Mesenchymal stem cell (in vitro differentiated cells and primary cell): ENCODE data around the gene ADAM22.

ENCODE experiments used
- DNase-seq: peaks from one replicate; pipeline ENCODE4 v3.0.0-alpha.2; 2013
- H2AFZ ChIP-seq: one replicate; pipeline ENCODE4 v1.6.1; 2013; ENCODE audit warnings: low read depth, mild to moderate bottlenecking, control low read depth, inconsistent platforms, low read length, moderate library complexity
- H2AK5ac ChIP-seq: 2 replicates; pipeline ENCODE4 v1.6.1; 2013; ENCODE audit warnings: low read length, moderate library complexity, mild to moderate bottlenecking, inconsistent platforms; ENCODE audit not compliant: severe bottlenecking
- H2BK120ac ChIP-seq: one replicate; pipeline ENCODE4 v1.6.1; 2013; ENCODE audit warnings: low read depth, mild to moderate bottlenecking, inconsistent platforms, low read length, moderate library complexity
- H2BK12ac ChIP-seq, 2 experiments: one replicate each; pipeline ENCODE4 v1.6.1; 2013; ENCODE audit warnings: inconsistent platforms in 2 of 2, low read length in 2 of 2, mild to moderate bottlenecking in 2 of 2, moderate library complexity in 2 of 2, control low read depth in 1 of 2
- H2BK15ac ChIP-seq: one replicate; pipeline ENCODE4 v1.6.1; 2013; ENCODE audit warnings: mild to moderate bottlenecking, low read depth, inconsistent platforms; ENCODE audit not compliant: poor library complexity, severe bottlenecking
- H2BK5ac ChIP-seq: 2 replicates; pipeline ENCODE4 v1.6.1; 2013; ENCODE audit warnings: low read depth, mild to moderate bottlenecking, low read length, control low read depth, inconsistent platforms; ENCODE audit not compliant: poor library complexity, severe bottlenecking
- H3K14ac ChIP-seq, 2 experiments: one replicate each; pipeline ENCODE4 v1.6.1; 2013; ENCODE audit warnings: inconsistent platforms in 2 of 2, low read length in 2 of 2, control low read depth in 1 of 2, mild to moderate bottlenecking in 1 of 2, moderate library complexity in 1 of 2
- H3K18ac ChIP-seq, 2 experiments: one replicate each; pipeline ENCODE4 v1.6.1; 2013; ENCODE audit warnings: inconsistent platforms in 2 of 2, low read length in 2 of 2, control low read depth in 1 of 2, low read depth in 1 of 2, mild to moderate bottlenecking in 1 of 2
- H3K23ac ChIP-seq, 2 experiments: one replicate each; pipeline ENCODE4 v1.6.1; 2013; ENCODE audit warnings: inconsistent platforms in 2 of 2, low read length in 2 of 2, mild to moderate bottlenecking in 2 of 2, moderate library complexity in 2 of 2, control low read depth in 1 of 2
- H3K27ac ChIP-seq: 2 replicates; pipeline ENCODE4 v1.5.1; 2013; ENCODE audit warnings: mild to moderate bottlenecking, moderate library complexity, low read length, control low read depth, inconsistent platforms; ENCODE audit not compliant: poor library complexity, severe bottlenecking
- H3K27me3 ChIP-seq, 2 experiments: 2 replicates each; pipeline versions ENCODE4 v1.6.1 to v1.7.0; 2013; ENCODE audit warnings: low read length in 2 of 2, mild to moderate bottlenecking in 2 of 2, moderate library complexity in 2 of 2, control low read depth in 1 of 2, inconsistent platforms in 1 of 2; ENCODE audit not compliant: control insufficient read depth in 1 of 2, insufficient read depth in 1 of 2
- H3K36me3 ChIP-seq, 2 experiments: 2 replicates each; pipeline versions ENCODE4 v1.6.1 to v1.7.0; 2013; ENCODE audit warnings: low read length in 2 of 2, control low read depth in 1 of 2, inconsistent platforms in 1 of 2, low read depth in 1 of 2, mild to moderate bottlenecking in 1 of 2; ENCODE audit not compliant: insufficient read depth in 2 of 2, control insufficient read depth in 1 of 2
- H3K4ac ChIP-seq, 2 experiments: one replicate each; pipeline ENCODE4 v1.6.1; 2013; ENCODE audit warnings: inconsistent platforms in 2 of 2, low read length in 2 of 2, mild to moderate bottlenecking in 2 of 2, moderate library complexity in 2 of 2, control low read depth in 1 of 2, low read depth in 1 of 2
- H3K4me1 ChIP-seq: 2 replicates; pipeline ENCODE4 v1.6.1; 2013; ENCODE audit warnings: low read depth, low read length, control low read depth; ENCODE audit not compliant: control insufficient read depth, insufficient read depth
- H3K4me2 ChIP-seq: 2 replicates; pipeline ENCODE4 v1.6.1; 2013; ENCODE audit warnings: low read length, mild to moderate bottlenecking, inconsistent platforms; ENCODE audit not compliant: poor library complexity, severe bottlenecking
- H3K4me3 ChIP-seq, 2 experiments: 2 replicates each; pipeline versions ENCODE4 v1.5.1 to v1.7.0; 2013; ENCODE audit warnings: low read length in 2 of 2, mild to moderate bottlenecking in 2 of 2, control low read depth in 1 of 2, low read depth in 1 of 2; ENCODE audit not compliant: insufficient read depth in 1 of 2
- H3K79me1 ChIP-seq: replicated peaks from 2 replicates; pipeline ENCODE4 v1.6.1; 2013; ENCODE audit warnings: mild to moderate bottlenecking, control low read depth, low read length, inconsistent platforms; ENCODE audit not compliant: poor library complexity, severe bottlenecking
- H3K9ac ChIP-seq: 2 replicates; pipeline ENCODE4 v1.7.0; 2013; ENCODE audit warnings: mild to moderate bottlenecking, low read length, moderate library complexity
- H3K9me3 ChIP-seq: 2 replicates; pipeline ENCODE4 v1.7.0; 2013; ENCODE audit warnings: mild to moderate bottlenecking, low read length; ENCODE audit not compliant: control insufficient read depth
- H4K8ac ChIP-seq: one replicate; pipeline ENCODE4 v1.6.1; 2013; ENCODE audit warnings: inconsistent platforms, mild to moderate bottlenecking, low read length, moderate library complexity
- H4K91ac ChIP-seq: one replicate; pipeline ENCODE4 v1.6.1; 2013; ENCODE audit warnings: mild to moderate bottlenecking, low read length, inconsistent platforms
- whole genome bisulfite sequencing: methylation state at CpG from one replicate; pipeline ENCODE4 v1.1.7; 2013; ENCODE audit warnings: mixed read lengths; 5-methylcytosine and 5-hydroxymethylcytosine counted together

ADAM22 gene

DNA sequence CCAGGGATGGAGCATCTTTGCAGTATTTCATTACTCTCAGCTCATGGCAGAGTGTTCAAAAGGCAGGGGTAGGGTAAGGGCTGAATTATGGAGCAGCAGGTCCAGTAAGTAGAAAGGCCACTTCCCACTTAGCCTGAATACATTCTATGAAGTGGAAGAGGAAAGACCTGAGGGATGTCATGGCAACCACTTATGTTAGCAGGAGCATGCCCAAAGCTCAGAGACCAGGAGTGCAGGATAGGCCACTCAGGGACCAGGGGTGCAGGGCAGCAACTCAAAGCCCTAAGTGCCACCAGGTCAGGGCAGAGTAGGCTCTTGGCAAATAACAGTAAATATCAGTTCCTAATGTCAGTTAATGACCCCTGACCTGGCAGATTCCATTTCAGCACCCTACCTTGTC lies 282.2 kb downstream of the ADAM22 start:
- no peaks in the 10 kb centered on the region for H3K9me3 ChIP-seq
- no peak overlapping the region for H3K14ac ChIP-seq
- no peak overlapping the region for H3K4ac ChIP-seq
- H3K18ac ChIP-seq, result no peak overlapping the region
- no peak overlapping the region for H2BK15ac ChIP-seq
- no peak overlapping the region for H2BK5ac ChIP-seq
- H3K4me1 ChIP-seq, result peaks cover 2% of the 10 kb centered on the region
- H3K79me1 ChIP-seq, result peaks cover 30% of the 10 kb centered on the region
- no peak overlapping the region for H3K4me3 ChIP-seq
- no peak overlapping the region for H2BK120ac ChIP-seq
- H3K36me3 ChIP-seq, result peaks cover 16 to 60% of the 10 kb centered on the region in 2 experiments
- H2AK5ac ChIP-seq, result no peak overlapping the region
- no peak overlapping the region for H2BK12ac ChIP-seq
- DNase-seq, result no peak
- no peak overlapping the region for H2AFZ ChIP-seq
- no peak overlapping the region for H3K27ac ChIP-seq
- H3K27me3 ChIP-seq, result no peaks in the 10 kb centered on the region
- H3K4me2 ChIP-seq, result no peak overlapping the region
- H4K8ac ChIP-seq, result no peak overlapping the region
- no peak overlapping the region for H4K91ac ChIP-seq
- H3K23ac ChIP-seq, result no peak overlapping the region
- H3K9ac ChIP-seq, result no peak overlapping the region

DNA sequence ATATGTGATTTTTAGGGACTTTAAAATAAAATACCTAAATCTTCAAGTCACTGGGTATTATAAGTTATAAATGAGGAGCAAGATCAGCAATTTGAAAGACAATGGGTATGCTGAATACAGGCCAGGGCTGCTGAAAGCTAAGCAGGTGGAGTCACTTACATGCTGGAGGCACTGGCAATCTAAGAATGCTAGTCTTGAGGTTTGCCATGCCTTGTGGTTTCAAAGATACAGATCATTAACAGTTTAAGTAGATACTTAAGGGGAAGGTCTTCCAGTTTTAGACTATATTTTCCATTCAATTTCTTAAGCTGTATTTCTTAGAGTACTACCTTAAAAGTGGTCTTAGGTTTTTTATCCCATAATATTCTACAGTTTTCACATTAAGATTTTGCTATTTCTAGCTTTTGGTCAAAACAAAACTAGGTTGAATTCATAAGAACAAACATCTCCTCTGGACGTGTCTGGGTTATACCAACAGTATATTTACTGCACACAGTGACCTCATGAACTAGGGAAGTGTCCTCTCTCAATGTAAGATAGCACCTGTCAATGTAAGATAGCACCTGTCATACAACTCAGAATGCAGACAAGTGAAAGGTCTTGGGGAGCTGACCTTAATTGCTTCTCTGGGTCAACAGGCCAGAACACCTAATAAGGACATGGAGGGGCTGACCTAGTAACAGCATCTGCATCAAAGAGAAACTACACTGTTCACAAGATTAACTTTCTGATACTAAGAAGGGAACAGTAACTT lies 283.8 kb downstream of the ADAM22 start:
- H2BK5ac ChIP-seq, result no peak overlapping the region
- H2AFZ ChIP-seq, result no peak overlapping the region
- H2BK12ac ChIP-seq, result no peak overlapping the region
- WGBS, result 67% methylated on average over 1 of the region's 1 CpG
- H4K8ac ChIP-seq, result no peak overlapping the region
- no peak overlapping the region for H4K91ac ChIP-seq
- peaks cover 2% of the 10 kb centered on the region for H3K4me1 ChIP-seq
- peak overlapping the region; percentile 98 for H3K9ac ChIP-seq
- H2AK5ac ChIP-seq, result no peak overlapping the region
- no peak overlapping the region for H3K14ac ChIP-seq
- peaks cover 12 to 44% of the 10 kb centered on the region in 2 experiments for H3K36me3 ChIP-seq
- peaks cover 24% of the 10 kb centered on the region for H3K79me1 ChIP-seq
- H3K23ac ChIP-seq, result no peak overlapping the region
- H2BK120ac ChIP-seq, result no peak overlapping the region
- no peaks in the 10 kb centered on the region for H3K9me3 ChIP-seq
- peak overlapping the region; percentile 15 for H3K27ac ChIP-seq
- no peak overlapping the region for H2BK15ac ChIP-seq
- H3K18ac ChIP-seq, result no peak overlapping the region
- H3K4me3 ChIP-seq, result peak overlapping the region in 1 of 2 experiments; percentile 98
- no peak overlapping the region for H3K4ac ChIP-seq
- H3K4me2 ChIP-seq, result no peak overlapping the region
- no peak for DNase-seq
- H3K27me3 ChIP-seq, result no peaks in the 10 kb centered on the region

DNA sequence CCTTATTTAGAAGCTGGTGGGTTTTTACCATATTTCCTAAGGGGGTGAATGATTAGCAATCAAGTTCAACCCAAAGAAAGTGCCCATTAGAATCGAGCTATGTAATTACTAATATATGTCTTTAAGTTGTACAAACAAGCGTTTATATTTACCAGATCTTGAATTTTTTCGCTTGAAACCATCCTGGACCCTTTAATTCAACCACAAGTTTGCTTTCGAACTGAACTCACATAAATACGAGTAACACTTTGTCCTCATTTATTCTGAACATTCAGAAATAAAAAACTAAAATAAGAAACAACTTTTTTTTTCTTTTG lies 284.3 kb downstream of the ADAM22 start:
- WGBS, result 90% methylated on average over 5 of the region's 5 CpGs
- peak overlapping the region; percentile 98 for H3K9ac ChIP-seq

GRCh38 chr7:88218836-88219605 lies 285.0 kb downstream of the ADAM22 start:
- no peak overlapping the region for H2BK12ac ChIP-seq
- no peak overlapping the region for H2BK15ac ChIP-seq
- H3K36me3 ChIP-seq, result peaks cover 8 to 32% of the 10 kb centered on the region in 2 experiments
- H3K14ac ChIP-seq, result no peak overlapping the region
- H3K4ac ChIP-seq, result peak overlapping the region in 1 of 2 experiments; percentile 90
- H2BK5ac ChIP-seq, result no peak overlapping the region
- H3K4me3 ChIP-seq, result peak overlapping the region; percentile 63 to 98
- H2BK120ac ChIP-seq, result no peak overlapping the region
- H3K9me3 ChIP-seq, result no peaks in the 10 kb centered on the region
- no peaks in the 10 kb centered on the region for H3K27me3 ChIP-seq
- no peak overlapping the region for H2AK5ac ChIP-seq
- peak overlapping the region; percentile 98 for H3K9ac ChIP-seq
- H2AFZ ChIP-seq, result no peak overlapping the region
- 3% methylated on average over 16 of the region's 27 CpGs for WGBS
- H3K4me2 ChIP-seq, result peak overlapping the region; percentile 98
- H3K79me1 ChIP-seq, result peaks cover 14% of the 10 kb centered on the region
- H3K27ac ChIP-seq, result peak overlapping the region; percentile 20
- peak; percentile 74 for DNase-seq
- H4K91ac ChIP-seq, result no peak overlapping the region
- H3K4me1 ChIP-seq, result peaks cover 2% of the 10 kb centered on the region
- peak overlapping the region in 1 of 2 experiments; percentile 85 for H3K23ac ChIP-seq
- H3K18ac ChIP-seq, result peak overlapping the region; percentile 33 to 60
- no peak overlapping the region for H4K8ac ChIP-seq

More for the DNA sequence above, 284.3 kb downstream of the ADAM22 start:
- Histone ChIP-seq H2AK5ac (no peak overlapping the region), H2BK15ac (no peak overlapping the region), H3K9me3 (no peaks in the 10 kb centered on the region), H2AFZ (no peak overlapping the region), H3K27ac (peak overlapping the region; percentile 20), H3K4me3 (peak overlapping the region in 1 of 2 experiments; percentile 98), H3K4me2 (peak overlapping the region; percentile 98), H3K4ac (no peak overlapping the region), H2BK5ac (no peak overlapping the region), H4K91ac (no peak overlapping the region), H3K23ac (no peak overlapping the region), H3K18ac (no peak overlapping the region), H3K14ac (no peak overlapping the region), H2BK12ac (no peak overlapping the region), H4K8ac (no peak overlapping the region), H3K4me1 (peaks cover 2% of the 10 kb centered on the region), H3K27me3 (no peaks in the 10 kb centered on the region), H2BK120ac (no peak overlapping the region), H3K36me3 (peaks cover 9 to 39% of the 10 kb centered on the region in 2 experiments), H3K79me1 (peaks cover 19% of the 10 kb centered on the region)
- peak; percentile 7 for DNase-seq
